ENCODE results near the gene IZUMO4.

IZUMO4 gene

DNA sequence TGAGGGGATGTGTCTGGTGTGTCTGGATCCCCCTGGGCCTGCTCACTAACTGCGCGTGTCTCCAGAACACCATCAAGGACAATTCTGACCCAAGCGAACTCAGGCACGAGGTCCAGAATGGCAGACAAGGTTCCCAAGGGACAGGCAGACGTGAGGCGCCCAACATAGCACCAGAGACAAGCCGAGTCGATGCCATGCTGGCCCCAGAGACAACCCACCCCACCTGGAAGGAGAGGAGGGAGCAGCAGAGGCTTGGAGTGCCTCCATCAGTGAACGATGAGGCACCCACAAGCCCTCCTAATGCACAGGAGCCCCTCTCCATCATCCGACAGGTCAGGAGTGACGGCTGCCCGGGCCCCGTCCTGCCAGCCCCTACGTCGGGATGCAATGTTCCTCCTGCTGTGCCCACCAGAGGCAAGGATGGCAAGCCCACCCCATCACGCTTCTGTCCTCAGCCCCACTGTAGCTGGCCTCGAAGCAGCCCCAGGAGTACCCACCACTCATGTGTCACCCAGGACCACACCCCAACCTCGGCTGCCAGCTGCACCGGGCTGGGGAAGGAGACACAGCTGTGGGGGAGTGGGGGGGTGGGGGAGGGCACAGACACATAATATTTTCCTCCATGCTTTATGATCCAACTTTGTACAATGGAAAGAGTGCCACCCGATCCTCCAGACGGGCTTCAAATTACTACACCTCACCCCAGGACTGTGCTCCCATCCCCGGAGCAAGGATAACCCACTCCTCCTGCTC lies 42.8 kb downstream of the IZUMO4 start:
- no peaks in the 10 kb centered on the region for H3K9me3 ChIP-seq
- DNase-seq, result no peak
- TF ChIP-seq, protein P1, sequence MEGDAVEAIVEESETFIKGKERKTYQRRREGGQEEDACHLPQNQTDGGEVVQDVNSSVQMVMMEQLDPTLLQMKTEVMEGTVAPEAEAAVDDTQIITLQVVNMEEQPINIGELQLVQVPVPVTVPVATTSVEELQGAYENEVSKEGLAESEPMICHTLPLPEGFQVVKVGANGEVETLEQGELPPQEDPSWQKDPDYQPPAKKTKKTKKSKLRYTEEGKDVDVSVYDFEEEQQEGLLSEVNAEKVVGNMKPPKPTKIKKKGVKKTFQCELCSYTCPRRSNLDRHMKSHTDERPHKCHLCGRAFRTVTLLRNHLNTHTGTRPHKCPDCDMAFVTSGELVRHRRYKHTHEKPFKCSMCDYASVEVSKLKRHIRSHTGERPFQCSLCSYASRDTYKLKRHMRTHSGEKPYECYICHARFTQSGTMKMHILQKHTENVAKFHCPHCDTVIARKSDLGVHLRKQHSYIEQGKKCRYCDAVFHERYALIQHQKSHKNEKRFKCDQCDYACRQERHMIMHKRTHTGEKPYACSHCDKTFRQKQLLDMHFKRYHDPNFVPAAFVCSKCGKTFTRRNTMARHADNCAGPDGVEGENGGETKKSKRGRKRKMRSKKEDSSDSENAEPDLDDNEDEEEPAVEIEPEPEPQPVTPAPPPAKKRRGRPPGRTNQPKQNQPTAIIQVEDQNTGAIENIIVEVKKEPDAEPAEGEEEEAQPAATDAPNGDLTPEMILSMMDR (IDR thresholded peaks at IDR 0.05; ENCODE audit: low read depth, low read length), result no peak

DNA sequence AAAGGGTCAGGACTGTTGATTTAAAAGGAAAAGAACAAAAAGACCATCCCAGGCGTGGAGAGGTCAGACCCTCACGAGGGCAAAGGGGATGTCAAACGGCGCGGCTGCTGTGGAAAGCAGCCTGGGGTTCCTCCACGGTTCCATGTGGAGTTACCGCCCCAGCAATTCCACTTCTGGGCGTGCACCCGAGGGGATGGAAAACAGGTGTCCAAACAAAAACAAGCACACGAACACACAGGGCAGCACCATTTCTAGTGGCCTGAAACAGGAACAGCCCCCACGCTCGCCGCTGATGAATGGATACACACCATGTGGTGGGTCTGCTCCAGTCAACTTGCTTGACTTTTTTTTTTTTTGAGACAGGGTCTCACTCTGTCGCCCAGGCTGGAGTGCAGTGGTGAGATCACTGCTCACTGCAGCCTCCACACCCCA lies 43.4 kb downstream of the IZUMO4 start:
- Histone ChIP-seq H3K4me1 (peaks cover 4% of the 10 kb centered on the region; the same call in 1 of the 2 replicates), H3K9me3 (no peaks in the 10 kb centered on the region), H3K27me3 (no peaks in the 10 kb centered on the region), H3K4me3 (ENCODE audit: low read depth, low read length) (no peak overlapping the region), H3K36me3 (peaks cover 44% of the 10 kb centered on the region)
- TF ChIP-seq, protein P1 (IDR thresholded peaks at IDR 0.05; ENCODE audit: low read depth, low read length), result no peak
- DNase-seq, result no peak

More for the DNA sequence above, 42.8 kb downstream of the IZUMO4 start:
- no peak overlapping the region for H3K4me3 ChIP-seq (ENCODE audit: low read depth, low read length)
- H3K4me1 ChIP-seq, result peaks cover 4% of the 10 kb centered on the region; the same call in 1 of the 2 replicates
- peaks cover 38% of the 10 kb centered on the region for H3K36me3 ChIP-seq
- no peaks in the 10 kb centered on the region for H3K27me3 ChIP-seq

DNA sequence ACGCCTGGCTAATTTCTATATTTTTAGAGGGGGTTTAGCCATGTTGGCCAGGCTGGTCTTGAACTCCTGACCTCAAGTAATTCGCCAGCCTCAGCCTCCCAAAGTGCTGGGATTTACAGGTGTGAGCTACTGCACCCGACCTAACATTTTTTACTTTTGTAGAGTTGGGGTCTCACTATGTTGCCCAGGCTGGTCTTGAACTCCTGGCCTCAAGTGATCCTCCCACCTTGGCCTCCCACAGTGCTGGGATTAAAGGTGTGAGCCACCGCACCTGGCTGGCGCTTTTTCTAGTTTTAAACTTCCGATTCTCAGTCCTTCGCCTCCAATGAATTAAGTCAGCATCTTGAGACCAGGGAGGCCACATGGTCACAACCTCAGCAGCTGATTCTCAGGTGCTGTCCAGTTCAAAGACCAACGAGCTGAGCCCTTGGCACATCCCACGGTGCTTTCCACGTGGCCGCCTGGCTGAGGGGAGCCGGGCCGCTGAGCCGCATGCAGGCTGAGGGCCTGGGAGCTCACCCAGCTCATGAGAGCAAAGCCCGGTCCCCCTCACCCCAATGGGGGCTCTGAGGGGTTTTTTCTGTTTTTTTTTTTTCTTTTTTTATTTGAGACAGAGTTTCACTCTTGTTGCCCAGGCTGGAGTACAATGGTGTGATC lies 45.6 kb downstream of the IZUMO4 start:
- H3K9me3 ChIP-seq, result no peaks in the 10 kb centered on the region
- H3K4me3 ChIP-seq (ENCODE audit: low read depth, low read length), result no peak overlapping the region
- no peak for DNase-seq
- peaks cover 51% of the 10 kb centered on the region for H3K36me3 ChIP-seq
- TF ChIP-seq, protein P1 (IDR thresholded peaks at IDR 0.05; ENCODE audit: low read depth, low read length), result no peak
- H3K27me3 ChIP-seq, result no peaks in the 10 kb centered on the region
- H3K4me1 ChIP-seq, result no peaks in the 10 kb centered on the region

DNA sequence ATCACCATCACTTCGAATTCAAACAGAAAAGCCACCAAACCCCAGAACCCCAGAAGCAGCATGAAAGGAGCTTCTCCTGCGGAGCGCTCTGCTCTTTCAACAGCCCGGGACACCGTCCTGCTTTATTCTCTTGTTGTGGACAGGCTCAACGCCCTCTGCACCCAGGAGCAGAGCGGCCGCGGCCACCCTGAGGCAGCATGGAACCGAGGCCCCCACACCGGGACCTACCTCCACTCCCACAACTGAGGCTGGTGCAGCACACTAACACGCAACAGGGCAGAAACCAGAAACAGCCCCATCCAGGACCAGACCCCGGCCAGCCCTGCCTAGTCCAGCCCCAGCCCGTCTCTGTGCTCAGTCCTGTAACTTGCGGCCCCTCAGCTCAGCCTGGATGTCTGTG lies 47.5 kb downstream of the IZUMO4 start:
- H3K9me3 ChIP-seq, result no peaks in the 10 kb centered on the region
- H3K4me1 ChIP-seq, result no peaks in the 10 kb centered on the region; the same call in 1 of the 2 replicates
- TF ChIP-seq, protein P1 (IDR thresholded peaks at IDR 0.05; ENCODE audit: low read depth, low read length), result no peak
- no peaks in the 10 kb centered on the region for H3K27me3 ChIP-seq
- H3K36me3 ChIP-seq, result peaks cover 43% of the 10 kb centered on the region
- DNase-seq, result no peak
- H3K4me3 ChIP-seq (ENCODE audit: low read depth, low read length), result no peak overlapping the region

DNA sequence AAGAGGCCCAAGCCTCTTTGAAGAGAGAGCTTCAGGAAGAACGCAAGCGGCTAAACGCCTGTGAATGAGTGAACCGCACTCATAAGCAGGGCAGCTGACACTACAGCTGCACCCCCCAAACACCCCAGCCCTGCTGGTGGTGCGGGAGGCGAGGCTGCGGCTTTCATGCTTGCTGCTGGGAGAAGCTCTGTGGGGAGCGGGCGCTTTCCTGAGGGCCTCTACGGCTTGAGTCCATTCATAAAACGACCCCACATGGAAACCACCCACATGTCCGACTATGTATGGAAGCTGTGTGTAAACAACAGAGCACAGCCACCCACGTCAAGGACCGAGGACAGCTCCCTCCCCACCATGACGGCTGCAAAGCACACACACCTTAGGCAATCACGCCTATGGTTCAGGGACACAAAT lies 49.1 kb downstream of the IZUMO4 start:
- DNase-seq, result no peak
- Histone ChIP-seq H3K4me3 (ENCODE audit: low read depth, low read length) (no peak overlapping the region), H3K27me3 (no peaks in the 10 kb centered on the region), H3K36me3 (peaks cover 43% of the 10 kb centered on the region), H3K4me1 (peaks cover 6% of the 10 kb centered on the region), H3K9me3 (no peaks in the 10 kb centered on the region)
- TF ChIP-seq, protein P1 (IDR thresholded peaks at IDR 0.05; ENCODE audit: low read depth, low read length), result no peak
